ENCODE data around the gene ESAM.

The ESAM gene

GRCh38 chr11:124784051-124784450, 22.0 kb upstream of the ESAM start:
- no peak for TF ChIP-seq CTCF (IDR thresholded peaks at IDR 0.05)

GRCh38 chr11:124783002-124783401, 20.9 kb upstream of the ESAM start:
- no peak for TF ChIP-seq CTCF (IDR thresholded peaks at IDR 0.05)

GRCh38 chr11:124779568-124779967, 17.5 kb upstream of the ESAM start:
- TF ChIP-seq CTCF (IDR thresholded peaks at IDR 0.05), result no peak

- TF ChIP-seq CTCF (IDR thresholded peaks at IDR 0.05), result 0 out of 2 replicates have a peak, but pooled peaks have one; percentile 15
Measured at GRCh38 chr11:124778281-124778680, 16.2 kb upstream of the ESAM start.

- TF ChIP-seq CTCF (IDR thresholded peaks at IDR 0.05), result no peak
Measured at GRCh38 chr11:124776865-124777645, 15.0 kb upstream of the ESAM start.

GRCh38 chr11:124769806-124770774, 8.0 kb upstream of the ESAM start:
- TF ChIP-seq CTCF (IDR thresholded peaks at IDR 0.05), result no peak

- no peak for TF ChIP-seq CTCF (IDR thresholded peaks at IDR 0.05)
Measured at GRCh38 chr11:124768914-124769313, 6.8 kb upstream of the ESAM start.

Measured in LNCAP (cell line).